ENCODE measurements around the gene DGKH.

Gene DGKH

GRCh38 chr13:42046448-42046847, 2.0 kb upstream of the DGKH start:
- Histone ChIP-seq H3K9ac (ENCODE audit: low read length) (no peak overlapping the region), H3K27me3 (ENCODE audit: control insufficient read depth, insufficient read depth, low read length) (no peaks in the 10 kb centered on the region), H3K9me3 (ENCODE audit: control insufficient read depth, low read length) (no peaks in the 10 kb centered on the region), H3K4me3 (ENCODE audit: low read length) (no peak overlapping the region), H3K36me3 (ENCODE audit: control insufficient read depth, insufficient read depth, low read length) (no peaks in the 10 kb centered on the region), H3K4me1 (ENCODE audit: control insufficient read depth, insufficient read depth, low read length) (peaks cover 11% of the 10 kb centered on the region)

GRCh38 chr13:42047561-42048341, 697 bp upstream of the DGKH start:
- no peaks in the 10 kb centered on the region for H3K27me3 ChIP-seq (ENCODE audit: control insufficient read depth, insufficient read depth, low read length)
- peaks cover 9% of the 10 kb centered on the region for H3K4me1 ChIP-seq (ENCODE audit: control insufficient read depth, insufficient read depth, low read length)
- no peaks in the 10 kb centered on the region for H3K9me3 ChIP-seq (ENCODE audit: control insufficient read depth, low read length)
- H3K4me3 ChIP-seq (ENCODE audit: low read length): peak overlapping the region; percentile 66
- peak overlapping the region; percentile 71 for H3K9ac ChIP-seq (ENCODE audit: low read length)
- H3K36me3 ChIP-seq (ENCODE audit: control insufficient read depth, insufficient read depth, low read length): no peaks in the 10 kb centered on the region

- Histone ChIP-seq H3K4me1 (ENCODE audit: control insufficient read depth, insufficient read depth, low read length) (peaks cover 9% of the 10 kb centered on the region), H3K36me3 (ENCODE audit: control insufficient read depth, insufficient read depth, low read length) (no peaks in the 10 kb centered on the region), H3K4me3 (ENCODE audit: low read length) (peak overlapping the region; percentile 66), H3K27me3 (ENCODE audit: control insufficient read depth, insufficient read depth, low read length) (no peaks in the 10 kb centered on the region), H3K9me3 (ENCODE audit: control insufficient read depth, low read length) (no peaks in the 10 kb centered on the region), H3K9ac (ENCODE audit: low read length) (peak overlapping the region; percentile 71)
Observed at GRCh38 chr13:42048684-42049453, 421 bp downstream of the DGKH start.

- Histone ChIP-seq H3K4me3 (ENCODE audit: low read length) (peak overlapping the region; percentile 55), H3K4me1 (ENCODE audit: control insufficient read depth, insufficient read depth, low read length) (peaks cover 9% of the 10 kb centered on the region), H3K27me3 (ENCODE audit: control insufficient read depth, insufficient read depth, low read length) (no peaks in the 10 kb centered on the region), H3K9ac (ENCODE audit: low read length) (peak overlapping the region; percentile 45), H3K9me3 (ENCODE audit: control insufficient read depth, low read length) (no peaks in the 10 kb centered on the region), H3K36me3 (ENCODE audit: control insufficient read depth, insufficient read depth, low read length) (no peaks in the 10 kb centered on the region)
Observed at GRCh38 chr13:42049454-42049813, 986 bp downstream of the DGKH start.

GRCh38 chr13:42054798-42055499, 6.5 kb downstream of the DGKH start:
- no peak overlapping the region for H3K4me3 ChIP-seq (ENCODE audit: low read length)
- H3K36me3 ChIP-seq (ENCODE audit: control insufficient read depth, insufficient read depth, low read length): no peaks in the 10 kb centered on the region
- no peaks in the 10 kb centered on the region for H3K9me3 ChIP-seq (ENCODE audit: control insufficient read depth, low read length)
- no peak overlapping the region for H3K9ac ChIP-seq (ENCODE audit: low read length)
- H3K4me1 ChIP-seq (ENCODE audit: control insufficient read depth, insufficient read depth, low read length): no peaks in the 10 kb centered on the region
- no peaks in the 10 kb centered on the region for H3K27me3 ChIP-seq (ENCODE audit: control insufficient read depth, insufficient read depth, low read length)

GRCh38 chr13:42055500-42056085, 7.1 kb downstream of the DGKH start:
- H3K9me3 ChIP-seq (ENCODE audit: control insufficient read depth, low read length): no peaks in the 10 kb centered on the region
- no peaks in the 10 kb centered on the region for H3K27me3 ChIP-seq (ENCODE audit: control insufficient read depth, insufficient read depth, low read length)
- H3K36me3 ChIP-seq (ENCODE audit: control insufficient read depth, insufficient read depth, low read length): no peaks in the 10 kb centered on the region
- H3K4me3 ChIP-seq (ENCODE audit: low read length): no peak overlapping the region
- no peaks in the 10 kb centered on the region for H3K4me1 ChIP-seq (ENCODE audit: control insufficient read depth, insufficient read depth, low read length)
- no peak overlapping the region for H3K9ac ChIP-seq (ENCODE audit: low read length)

GRCh38 chr13:42056146-42056545, 7.7 kb downstream of the DGKH start:
- no peaks in the 10 kb centered on the region for H3K4me1 ChIP-seq (ENCODE audit: control insufficient read depth, insufficient read depth, low read length)
- H3K4me3 ChIP-seq (ENCODE audit: low read length): no peak overlapping the region
- H3K36me3 ChIP-seq (ENCODE audit: control insufficient read depth, insufficient read depth, low read length): no peaks in the 10 kb centered on the region
- H3K9me3 ChIP-seq (ENCODE audit: control insufficient read depth, low read length): no peaks in the 10 kb centered on the region
- no peaks in the 10 kb centered on the region for H3K27me3 ChIP-seq (ENCODE audit: control insufficient read depth, insufficient read depth, low read length)
- no peak overlapping the region for H3K9ac ChIP-seq (ENCODE audit: low read length)

GRCh38 chr13:42056583-42056982, 8.1 kb downstream of the DGKH start:
- Histone ChIP-seq H3K9me3 (ENCODE audit: control insufficient read depth, low read length) (no peaks in the 10 kb centered on the region), H3K4me1 (ENCODE audit: control insufficient read depth, insufficient read depth, low read length) (no peaks in the 10 kb centered on the region), H3K36me3 (ENCODE audit: control insufficient read depth, insufficient read depth, low read length) (no peaks in the 10 kb centered on the region), H3K4me3 (ENCODE audit: low read length) (no peak overlapping the region), H3K9ac (ENCODE audit: low read length) (no peak overlapping the region), H3K27me3 (ENCODE audit: control insufficient read depth, insufficient read depth, low read length) (no peaks in the 10 kb centered on the region)

GRCh38 chr13:42057918-42058530, 9.6 kb downstream of the DGKH start:
- no peaks in the 10 kb centered on the region for H3K36me3 ChIP-seq (ENCODE audit: control insufficient read depth, insufficient read depth, low read length)
- H3K27me3 ChIP-seq (ENCODE audit: control insufficient read depth, insufficient read depth, low read length): no peaks in the 10 kb centered on the region
- H3K9me3 ChIP-seq (ENCODE audit: control insufficient read depth, low read length): no peaks in the 10 kb centered on the region
- no peaks in the 10 kb centered on the region for H3K4me1 ChIP-seq (ENCODE audit: control insufficient read depth, insufficient read depth, low read length)
- H3K4me3 ChIP-seq (ENCODE audit: low read length): no peak overlapping the region
- no peak overlapping the region for H3K9ac ChIP-seq (ENCODE audit: low read length)

- Histone ChIP-seq H3K4me1 (ENCODE audit: control insufficient read depth, insufficient read depth, low read length) (no peaks in the 10 kb centered on the region), H3K36me3 (ENCODE audit: control insufficient read depth, insufficient read depth, low read length) (no peaks in the 10 kb centered on the region), H3K9ac (ENCODE audit: low read length) (no peak overlapping the region), H3K27me3 (ENCODE audit: control insufficient read depth, insufficient read depth, low read length) (no peaks in the 10 kb centered on the region), H3K4me3 (ENCODE audit: low read length) (no peak overlapping the region), H3K9me3 (ENCODE audit: control insufficient read depth, low read length) (no peaks in the 10 kb centered on the region)
Observed at GRCh38 chr13:42061943-42062342, 13.5 kb downstream of the DGKH start.

GRCh38 chr13:42063105-42063504, 14.7 kb downstream of the DGKH start:
- Histone ChIP-seq H3K27me3 (ENCODE audit: control insufficient read depth, insufficient read depth, low read length) (no peaks in the 10 kb centered on the region), H3K9me3 (ENCODE audit: control insufficient read depth, low read length) (no peaks in the 10 kb centered on the region), H3K9ac (ENCODE audit: low read length) (no peak overlapping the region), H3K36me3 (ENCODE audit: control insufficient read depth, insufficient read depth, low read length) (no peaks in the 10 kb centered on the region), H3K4me3 (ENCODE audit: low read length) (no peak overlapping the region), H3K4me1 (ENCODE audit: control insufficient read depth, insufficient read depth, low read length) (no peaks in the 10 kb centered on the region)
